ENCODE measurements around the gene SLC23A2. TPM values are rescaled to one million over a fixed set of nuclear protein-coding genes. Genes with fewer than 3 reads are reported as not detected.

Gene SLC23A2
- polyA plus RNA-seq, 1 of the 3 experiments (the other 2 are of a cell fraction): 14.0 TPM

DNA sequence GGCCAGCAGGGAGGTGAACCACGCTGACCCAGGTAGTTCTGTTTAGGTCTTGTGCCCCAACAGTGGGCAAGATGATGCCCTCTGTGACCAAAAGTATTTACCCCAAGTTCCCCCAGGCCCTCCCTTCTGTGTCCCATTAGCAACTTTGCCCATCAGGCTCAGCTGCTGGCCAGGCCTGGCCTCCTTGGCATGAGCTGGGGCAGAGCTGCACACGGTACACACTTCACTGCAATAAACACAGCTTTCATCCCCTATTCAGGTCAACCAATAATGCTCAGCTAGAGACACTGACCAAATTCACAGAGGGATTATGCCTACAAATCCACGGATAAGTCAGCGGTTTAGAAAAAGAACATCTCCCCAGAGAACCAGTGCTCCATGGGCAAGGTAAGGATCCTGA is 103.7 kb downstream of the SLC23A2 start:
- Histone ChIP-seq H2AFZ (ENCODE audit: low read depth) (no peak overlapping the region), H3K27ac (ENCODE audit: low read depth in 2 of 2, low read length in 1 of 2) (no peak overlapping the region), H3K4me1 (ENCODE audit: control insufficient read depth in 1 of 2, insufficient read depth in 2 of 2, low read depth in 1 of 2, low read length in 1 of 2) (peaks cover 0 to 10% of the 10 kb centered on the region in 2 experiments; a peak in 1 of 4 replicates), H3K36me3 (replicated peaks in 1 of 2; ENCODE audit: control insufficient read depth in 1 of 2, insufficient read depth in 2 of 2, low read length in 1 of 2) (no peaks in the 10 kb centered on the region), H3K79me2 (ENCODE audit: insufficient read depth) (no peaks in the 10 kb centered on the region), H3K4me2 (no peak overlapping the region), H3F3A (replicated peaks; ENCODE audit: insufficient read depth) (no peaks in the 10 kb centered on the region), H3K27me3 (ENCODE audit: insufficient read depth) (no peaks in the 10 kb centered on the region), H4K20me1 (ENCODE audit: insufficient read depth) (no peaks in the 10 kb centered on the region), H3K9me2 (no peaks in the 10 kb centered on the region), H3K9me3 (no peaks in the 10 kb centered on the region), H3K4me3 (ENCODE audit: low read depth in 2 of 2, low read length in 1 of 2) (no peak overlapping the region), H3K9ac (no peak overlapping the region)
- POLR2A ChIA-PET: no interaction called here
- 100% methylated on average over 4 of the region's 4 CpGs for WGBS (ENCODE audit: low lambda C conversion rate)
- TF ChIP-seq, protein P1, sequence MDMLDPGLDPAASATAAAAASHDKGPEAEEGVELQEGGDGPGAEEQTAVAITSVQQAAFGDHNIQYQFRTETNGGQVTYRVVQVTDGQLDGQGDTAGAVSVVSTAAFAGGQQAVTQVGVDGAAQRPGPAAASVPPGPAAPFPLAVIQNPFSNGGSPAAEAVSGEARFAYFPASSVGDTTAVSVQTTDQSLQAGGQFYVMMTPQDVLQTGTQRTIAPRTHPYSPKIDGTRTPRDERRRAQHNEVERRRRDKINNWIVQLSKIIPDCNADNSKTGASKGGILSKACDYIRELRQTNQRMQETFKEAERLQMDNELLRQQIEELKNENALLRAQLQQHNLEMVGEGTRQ (IDR thresholded peaks at IDR 0.05; ENCODE audit: borderline replicate concordance, low read depth, low read length): no peak
- no peak for TF ChIP-seq NRF1 (IDR thresholded peaks at IDR 0.05; ENCODE audit: low read depth, low read length)
- no peak for TF ChIP-seq GABPA (IDR thresholded peaks at IDR 0.05; ENCODE audit: low read depth)
- no peak for TF ChIP-seq TCF12 (IDR thresholded peaks at IDR 0.05)
- TF ChIP-seq MXI1 (IDR thresholded peaks at IDR 0.05; ENCODE audit: low read depth, low read length): no peak
- no peak for TF ChIP-seq CHD2 (IDR thresholded peaks at IDR 0.05; ENCODE audit: low read length, partially characterized antibody)
- TF ChIP-seq, protein P2, sequence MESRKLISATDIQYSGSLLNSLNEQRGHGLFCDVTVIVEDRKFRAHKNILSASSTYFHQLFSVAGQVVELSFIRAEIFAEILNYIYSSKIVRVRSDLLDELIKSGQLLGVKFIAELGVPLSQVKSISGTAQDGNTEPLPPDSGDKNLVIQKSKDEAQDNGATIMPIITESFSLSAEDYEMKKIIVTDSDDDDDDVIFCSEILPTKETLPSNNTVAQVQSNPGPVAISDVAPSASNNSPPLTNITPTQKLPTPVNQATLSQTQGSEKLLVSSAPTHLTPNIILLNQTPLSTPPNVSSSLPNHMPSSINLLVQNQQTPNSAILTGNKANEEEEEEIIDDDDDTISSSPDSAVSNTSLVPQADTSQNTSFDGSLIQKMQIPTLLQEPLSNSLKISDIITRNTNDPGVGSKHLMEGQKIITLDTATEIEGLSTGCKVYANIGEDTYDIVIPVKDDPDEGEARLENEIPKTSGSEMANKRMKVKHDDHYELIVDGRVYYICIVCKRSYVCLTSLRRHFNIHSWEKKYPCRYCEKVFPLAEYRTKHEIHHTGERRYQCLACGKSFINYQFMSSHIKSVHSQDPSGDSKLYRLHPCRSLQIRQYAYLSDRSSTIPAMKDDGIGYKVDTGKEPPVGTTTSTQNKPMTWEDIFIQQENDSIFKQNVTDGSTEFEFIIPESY (IDR thresholded peaks at IDR 0.05; ENCODE audit: borderline replicate concordance, low read depth): no peak
- TF ChIP-seq RCOR1 (IDR thresholded peaks at IDR 0.05; ENCODE audit: low read length): no peak
- no peak for TF ChIP-seq RAD21 (IDR thresholded peaks at IDR 0.05; ENCODE audit: low read length)
- no peak for TF ChIP-seq FOXM1 (IDR thresholded peaks at IDR 0.05; ENCODE audit: low read depth)
- no peak for TF ChIP-seq RXRA (IDR thresholded peaks at IDR 0.05; ENCODE audit: borderline replicate concordance, low read depth)
- TF ChIP-seq, protein P3, sequence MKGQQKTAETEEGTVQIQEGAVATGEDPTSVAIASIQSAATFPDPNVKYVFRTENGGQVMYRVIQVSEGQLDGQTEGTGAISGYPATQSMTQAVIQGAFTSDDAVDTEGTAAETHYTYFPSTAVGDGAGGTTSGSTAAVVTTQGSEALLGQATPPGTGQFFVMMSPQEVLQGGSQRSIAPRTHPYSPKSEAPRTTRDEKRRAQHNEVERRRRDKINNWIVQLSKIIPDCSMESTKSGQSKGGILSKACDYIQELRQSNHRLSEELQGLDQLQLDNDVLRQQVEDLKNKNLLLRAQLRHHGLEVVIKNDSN (IDR thresholded peaks at IDR 0.05; ENCODE audit: borderline replicate concordance, low read depth): no peak
- TF ChIP-seq TAF1 (IDR thresholded peaks at IDR 0.05; ENCODE audit: borderline replicate concordance, low read depth, low read length): no peak
- TF ChIP-seq, protein P4, sequence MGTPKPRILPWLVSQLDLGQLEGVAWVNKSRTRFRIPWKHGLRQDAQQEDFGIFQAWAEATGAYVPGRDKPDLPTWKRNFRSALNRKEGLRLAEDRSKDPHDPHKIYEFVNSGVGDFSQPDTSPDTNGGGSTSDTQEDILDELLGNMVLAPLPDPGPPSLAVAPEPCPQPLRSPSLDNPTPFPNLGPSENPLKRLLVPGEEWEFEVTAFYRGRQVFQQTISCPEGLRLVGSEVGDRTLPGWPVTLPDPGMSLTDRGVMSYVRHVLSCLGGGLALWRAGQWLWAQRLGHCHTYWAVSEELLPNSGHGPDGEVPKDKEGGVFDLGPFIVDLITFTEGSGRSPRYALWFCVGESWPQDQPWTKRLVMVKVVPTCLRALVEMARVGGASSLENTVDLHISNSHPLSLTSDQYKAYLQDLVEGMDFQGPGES (IDR thresholded peaks at IDR 0.05; ENCODE audit: low read depth, low read length): no peak
- TF ChIP-seq, protein P5, sequence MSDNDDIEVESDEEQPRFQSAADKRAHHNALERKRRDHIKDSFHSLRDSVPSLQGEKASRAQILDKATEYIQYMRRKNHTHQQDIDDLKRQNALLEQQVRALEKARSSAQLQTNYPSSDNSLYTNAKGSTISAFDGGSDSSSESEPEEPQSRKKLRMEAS (IDR thresholded peaks at IDR 0.05; ENCODE audit: low read depth): no peak
- no peak for TF ChIP-seq POLR2AphosphoS5 (IDR thresholded peaks at IDR 0.05; ENCODE audit: low read depth, low read length)
- no peak for TF ChIP-seq SMC3 (IDR thresholded peaks at IDR 0.05; ENCODE audit: low read depth, low read length)
- CTCF ChIA-PET: interaction anchor here (1.0 kb wide), 1 partner anchor 19 kb away, joined by 3 read pairs; no protein-coding TSS in a partner anchor
- DNase-seq: no peak
